Ovary (tissue), 9 donors: ENCODE results near the gene RYK. TPM values are rescaled to one million over a fixed set of nuclear protein-coding genes. Genes with fewer than 3 reads are reported as not detected.

Experiments used
- DNase-seq, 5 donors: peaks; one replicate each; pipeline ENCODE4 v3.0.0-alpha.2; 2019 to 2020
- H3K27ac ChIP-seq, 2 donors: fragments of 200-600 bp; one replicate each; pipeline versions ENCODE4 v1.5.1 to v1.8.0; 2019 to 2022
- H3K27me3 ChIP-seq: fragments of 200-600 bp; one replicate; pipeline ENCODE4 v1.8.0; 2022
- H3K36me3 ChIP-seq: fragments of 200-600 bp; sonication (generic); one replicate; pipeline ENCODE4 v1.5.1; 2019
- H3K4me1 ChIP-seq: one replicate; pipeline ENCODE4 v1.8.1; 2013; ENCODE audit warnings: mild to moderate bottlenecking, moderate library complexity; ENCODE audit not compliant: insufficient read depth
- H3K4me3 ChIP-seq: fragments of 200-600 bp; sonication (generic); one replicate; pipeline ENCODE4 v1.5.1; 2017
- H3K9me3 ChIP-seq, 2 donors: fragments of 200-600 bp in 1 of 2; sonication (generic) in 1 of 2; one replicate each; pipeline versions ENCODE4 v1.5.1 to v1.8.1; 2013 to 2019; ENCODE audit warnings: mild to moderate bottlenecking in 1 of 2, moderate library complexity in 1 of 2
- CTCF ChIP-seq, 3 donors: fragments of 450-650 bp in 2 of 3; fragments of 200-600 bp in 1 of 3; IDR thresholded peaks; one replicate each; pipeline versions ENCODE4 v1.5.1 to v1.8.0; 2016 to 2022; ENCODE audit warnings: antibody characterized with exemption in 3 of 3, mild to moderate bottlenecking in 1 of 3
- EP300 ChIP-seq: sonication (generic); formaldehyde crosslinking; IDR thresholded peaks from one replicate; pipeline ENCODE4 v1.6.1; 2017; ENCODE audit warnings: antibody characterized with exemption
- POLR2A ChIP-seq: fragments of 450-650 bp; IDR thresholded peaks from one replicate; pipeline ENCODE4 v1.6.1; 2017; ENCODE audit warnings: antibody characterized with exemption, mild to moderate bottlenecking, moderate library complexity
- WGBS, 3 donors: extraction: QIAGEN DNeasy Blood & Tissue Kit in 1 of 3; methylation state at CpG; one replicate each; pipeline versions ENCODE4 v1.1.5 to v1.1.7; 2013 to 2017; 5-methylcytosine and 5-hydroxymethylcytosine counted together
- intact Hi-C, 4 donors: fragments of 100-400 bp; cut with DNase I; formaldehyde crosslinking; loops; one replicate each; pipeline versions ENCODE4 v1.11.0 to v1.15.1; 2022 to 2023
- polyA plus RNA-seq, 2 donors: library from polyadenylated mRNA; stranded (reverse); fragments of 200-250 nt in 1 of 2; fragments of 350-450 nt in 1 of 2; fragmentation: Illumina TruSeq in 1 of 2; extraction: RNeasy Lipid Tissue Mini Kit (QIAGEN cat#74804) in 1 of 2; gene quantifications; one replicate each; pipeline ENCODE4 v1.2.3, GENCODE V29; 2013 to 2014
- total RNA-seq, 7 donors: library from RNA; depleted of rRNA in 2 of 7; stranded (reverse); fragments of >200 nt in 2 of 7; fragmentation: NEBNext Ultra II Directional in 3 of 7; extraction: Animal tissue kit (Norgen Biotek cat#: 25700) in 3 of 7; gene quantifications; one replicate each; pipeline versions ENCODE4 v1.1.0 to v1.2.4, GENCODE V29; 2016 to 2023
- donor health status: DM: no; HTN: no; CAD: no; lungs with moderate emphysema.
- donor health status: DM: no; HTN: no; CAD: no.
- donor health status: Bipolar disorder and iron deficiency.
- donor health status: DM: yes; HTN: yes; CAD: no.
- donor health status: DM: no; HTN: no; CAD: no.
- donor health status: DM: yes; HTN: yes; CAD: no.

RYK gene
- total and polyA plus RNA-seq, 9 donors = 78.1 to 171 (median 120) TPM

GRCh38 chr3:134110963-134111362, 139.7 kb downstream of the RYK start:
- Histone ChIP-seq H3K4me3 (no peak overlapping the region), H3K4me1 (no peaks in the 10 kb centered on the region), H3K27ac (no peak overlapping the region), H3K9me3 (no peaks in the 10 kb centered on the region), H3K36me3 (no peaks in the 10 kb centered on the region), H3K27me3 (no peaks in the 10 kb centered on the region)
- WGBS, 3 donors = 91 to 98% (median 93%) methylated on average over 2 of the region's 2 CpGs
- intact Hi-C loops = no loop called here
- no peak for TF ChIP-seq EP300
- TF ChIP-seq CTCF (IDR thresholded peaks at IDR 0.05) = no peak
- TF ChIP-seq POLR2A = no peak
- no peak for DNase-seq

Other genes starting within 250 kb of the RYK start
- 10 to 100 TPM in 2 of 7 donors, 1 to 10 TPM in 4, under 1 TPM in 1; 0.83 to 16.7 (median 3.7) TPM for gene SLCO2A1, start 220.9 kb downstream of the RYK start, total RNA-seq
- 10 to 100 TPM in 1 of 2 donors, 1 to 10 TPM in 1; 3.6 to 23.6 TPM for gene SLCO2A1, start 220.9 kb downstream of the RYK start, polyA plus RNA-seq
- gene AMOTL2, start 123.6 kb upstream of the RYK start, total RNA-seq = 10 to 100 TPM; 20.5 to 60.4 (median 44.8) TPM
- 10 to 100 TPM; 28.7 to 32.9 TPM for gene AMOTL2, start 123.6 kb upstream of the RYK start, polyA plus RNA-seq
- 10 to 100 TPM; 23.4 to 58.7 (median 42.6) TPM for gene ANAPC13, start 235.1 kb upstream of the RYK start, total RNA-seq
- gene ANAPC13, start 235.1 kb upstream of the RYK start, polyA plus RNA-seq = 100 to 1,000 TPM in 1 of 2 donors, 10 to 100 TPM in 1; 55.9 to 104 TPM
- gene CEP63, start 235.2 kb upstream of the RYK start, total RNA-seq = 10 to 100 TPM; 16.6 to 74.1 (median 22.8) TPM
- gene CEP63, start 235.2 kb upstream of the RYK start, polyA plus RNA-seq = 10 to 100 TPM; 18.8 to 22.2 TPM